Measurements from ENCODE around the gene HAPLN2.

DNA sequence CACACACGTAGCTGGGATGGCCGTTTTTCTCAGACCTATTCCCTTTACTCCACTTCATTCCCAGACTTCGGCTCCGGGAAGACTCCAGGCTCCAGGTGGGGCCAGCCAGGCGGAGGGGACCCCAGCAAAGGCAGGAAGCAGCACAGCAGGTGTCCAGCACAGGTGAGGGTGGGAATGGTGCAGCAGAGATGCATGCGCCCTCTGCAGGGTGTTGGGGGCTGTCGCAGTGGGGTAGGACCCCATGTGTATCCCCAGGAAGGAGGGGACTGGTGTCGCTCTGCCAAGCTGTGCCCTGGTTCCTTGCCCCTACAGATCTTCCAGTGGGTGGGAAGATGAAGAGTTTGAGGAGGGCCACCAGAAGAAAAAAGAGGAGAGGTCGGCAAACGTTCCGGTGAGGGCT lies 34.4 kb upstream of the HAPLN2 start:
- TF ChIP-seq, protein P1, sequence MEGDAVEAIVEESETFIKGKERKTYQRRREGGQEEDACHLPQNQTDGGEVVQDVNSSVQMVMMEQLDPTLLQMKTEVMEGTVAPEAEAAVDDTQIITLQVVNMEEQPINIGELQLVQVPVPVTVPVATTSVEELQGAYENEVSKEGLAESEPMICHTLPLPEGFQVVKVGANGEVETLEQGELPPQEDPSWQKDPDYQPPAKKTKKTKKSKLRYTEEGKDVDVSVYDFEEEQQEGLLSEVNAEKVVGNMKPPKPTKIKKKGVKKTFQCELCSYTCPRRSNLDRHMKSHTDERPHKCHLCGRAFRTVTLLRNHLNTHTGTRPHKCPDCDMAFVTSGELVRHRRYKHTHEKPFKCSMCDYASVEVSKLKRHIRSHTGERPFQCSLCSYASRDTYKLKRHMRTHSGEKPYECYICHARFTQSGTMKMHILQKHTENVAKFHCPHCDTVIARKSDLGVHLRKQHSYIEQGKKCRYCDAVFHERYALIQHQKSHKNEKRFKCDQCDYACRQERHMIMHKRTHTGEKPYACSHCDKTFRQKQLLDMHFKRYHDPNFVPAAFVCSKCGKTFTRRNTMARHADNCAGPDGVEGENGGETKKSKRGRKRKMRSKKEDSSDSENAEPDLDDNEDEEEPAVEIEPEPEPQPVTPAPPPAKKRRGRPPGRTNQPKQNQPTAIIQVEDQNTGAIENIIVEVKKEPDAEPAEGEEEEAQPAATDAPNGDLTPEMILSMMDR (IDR thresholded peaks at IDR 0.05): no peak
- TF ChIP-seq POLR2A (IDR thresholded peaks at IDR 0.05): no peak

Data from esophagus squamous epithelium (tissue), 4 donors.